Neural progenitor cell (in vitro differentiated cells): ENCODE data around the gene NAV1. TPM values are rescaled to one million over a fixed set of nuclear protein-coding genes. Genes with fewer than 3 reads are reported as not detected.

Experiments
- DNase-seq: peaks from one replicate; pipeline ENCODE4 v3.0.0-alpha.2; 2016; ENCODE audit warnings: low spot score
- H2AFZ ChIP-seq: fragments of 200-600 bp; sonication (generic); replicated peaks from 2 replicates; pipeline ENCODE4 v1.6.1; 2016; ENCODE audit warnings: antibody characterized with exemption
- H3F3A ChIP-seq: fragments of 200-600 bp; sonication (generic); 2 replicates; pipeline ENCODE4 v1.6.1; 2016; ENCODE audit warnings: antibody characterized with exemption, low read depth
- H3K27ac ChIP-seq: fragments of 200-600 bp; sonication (generic); 2 replicates; pipeline ENCODE4 v1.5.1; 2016; ENCODE audit warnings: mild to moderate bottlenecking
- H3K27me3 ChIP-seq: fragments of 200-600 bp; sonication (generic); 2 replicates; pipeline ENCODE4 v1.6.1; 2016; ENCODE audit warnings: mild to moderate bottlenecking, moderate library complexity
- H3K36me3 ChIP-seq: fragments of 200-600 bp; sonication (generic); 2 replicates; pipeline ENCODE4 v1.5.1; 2016
- H3K4me1 ChIP-seq: fragments of 200-600 bp; sonication (generic); 2 replicates; pipeline ENCODE4 v1.6.1; 2016; ENCODE audit warnings: mixed run types
- H3K4me2 ChIP-seq: fragments of 200-600 bp; sonication (generic); 2 replicates; pipeline ENCODE4 v1.6.1; 2016
- H3K4me3 ChIP-seq: fragments of 200-600 bp; sonication (generic); 2 replicates; pipeline ENCODE4 v1.5.1; 2016
- H3K79me2 ChIP-seq: fragments of 200-600 bp; sonication (generic); 2 replicates; pipeline ENCODE4 v1.6.1; 2016; ENCODE audit warnings: low read depth
- H3K9ac ChIP-seq: fragments of 200-600 bp; sonication (generic); 2 replicates; pipeline ENCODE4 v1.6.1; 2016
- H3K9me3 ChIP-seq: fragments of 200-600 bp; sonication (generic); 2 replicates; pipeline ENCODE4 v1.5.1; 2016; ENCODE audit warnings: low read depth
- H4K20me1 ChIP-seq: fragments of 200-600 bp; sonication (generic); 2 replicates; pipeline ENCODE4 v1.6.1; 2016; ENCODE audit warnings: low read depth
- H3K27ac Mint-ChIP-seq: 3 replicates; pipeline ENCODE4 v1.8.0; 2021; ENCODE audit warnings: mixed read lengths
- H3K27me3 Mint-ChIP-seq: 2 replicates; pipeline ENCODE4 v1.8.0; 2022; ENCODE audit warnings: low read depth, mild to moderate bottlenecking, inconsistent platforms, moderate library complexity, mixed read lengths; ENCODE audit not compliant: insufficient read depth
- H3K36me3 Mint-ChIP-seq: 3 replicates; pipeline ENCODE4 v1.8.0; 2021; ENCODE audit warnings: mixed read lengths
- H3K4me1 Mint-ChIP-seq: 3 replicates; pipeline ENCODE4 v1.8.0; 2021; ENCODE audit warnings: mixed read lengths
- H3K4me3 Mint-ChIP-seq: 3 replicates; pipeline ENCODE4 v1.8.0; 2021; ENCODE audit warnings: mild to moderate bottlenecking, moderate library complexity, mixed read lengths
- H3K9me3 Mint-ChIP-seq: 3 replicates; pipeline ENCODE4 v1.8.0; 2020; ENCODE audit warnings: mixed read lengths
- CTCF ChIP-seq: fragments of 200-600 bp; sonication (generic); IDR thresholded peaks from 2 replicates; pipeline ENCODE4 v1.5.1; 2017; ENCODE audit warnings: antibody characterized with exemption, mild to moderate bottlenecking
- EZH2 ChIP-seq: fragments of 200-600 bp; sonication (generic); IDR thresholded peaks from 2 replicates; pipeline ENCODE4 v1.6.1; 2017; ENCODE audit warnings: antibody characterized with exemption, mild to moderate bottlenecking, moderate library complexity
- EZH2phosphoT487 ChIP-seq: fragments of 200-600 bp; sonication (generic); IDR thresholded peaks from 2 replicates; pipeline ENCODE4 v1.6.1; 2017; ENCODE audit warnings: antibody characterized with exemption
- total RNA-seq: library from RNA; depleted of rRNA; stranded (reverse); fragments of >200 nt; gene quantifications from 2 replicates; pipeline ENCODE4 v1.2.3, GENCODE V29; 2015; ENCODE audit warnings: low replicate concordance

NAV1 gene
- total RNA-seq, 1 donor from 2014 or later = 60.7 TPM

GRCh38 chr1:201502511-201502857, 36.4 kb upstream of the NAV1 start:
- Histone ChIP-seq H3K27ac (no peak overlapping the region), H3K4me1 (peaks cover 43% of the 10 kb centered on the region), H3K4me3 (no peak overlapping the region), H3K79me2 (no peaks in the 10 kb centered on the region), H3F3A (peaks cover 36% of the 10 kb centered on the region), H2AFZ (no peak overlapping the region), H3K36me3 (no peaks in the 10 kb centered on the region), H3K27me3 (peaks cover 18% of the 10 kb centered on the region), H4K20me1 (no peaks in the 10 kb centered on the region), H3K9me3 (no peaks in the 10 kb centered on the region), H3K4me2 (no peak overlapping the region), H3K9ac (no peak overlapping the region)
- Mint-ChIP-seq H3K4me1 (peaks cover 52% of the 10 kb centered on the region), H3K4me3 (peak overlapping the region; percentile 39), H3K36me3 (no peaks in the 10 kb centered on the region), H3K9me3 (no peaks in the 10 kb centered on the region), H3K27me3 (peaks cover 9% of the 10 kb centered on the region), H3K27ac (no peak overlapping the region)
- no peak for DNase-seq
- TF ChIP-seq CTCF (no peak), EZH2 (no peak), EZH2phosphoT487 (no peak)

GRCh38 chr1:201503397-201504176, 35.3 kb upstream of the NAV1 start:
- Mint-ChIP-seq H3K4me1 (peaks cover 52% of the 10 kb centered on the region), H3K27me3 (peaks cover 7% of the 10 kb centered on the region), H3K4me3 (peak overlapping the region; percentile 52), H3K9me3 (no peaks in the 10 kb centered on the region), H3K27ac (peak overlapping the region; percentile 98), H3K36me3 (no peaks in the 10 kb centered on the region)
- H3K4me2 ChIP-seq = peak overlapping the region; percentile 19
- H3K79me2 ChIP-seq = no peaks in the 10 kb centered on the region
- H3K4me3 ChIP-seq = no peak overlapping the region
- DNase-seq = peak; percentile 37
- no peaks in the 10 kb centered on the region for H3K36me3 ChIP-seq
- no peaks in the 10 kb centered on the region for H3K9me3 ChIP-seq
- H3F3A ChIP-seq = peaks cover 36% of the 10 kb centered on the region
- H3K9ac ChIP-seq = no peak overlapping the region
- TF ChIP-seq CTCF (no peak), EZH2 (no peak)
- no peak overlapping the region for H2AFZ ChIP-seq
- H3K4me1 ChIP-seq = peaks cover 43% of the 10 kb centered on the region
- H3K27ac ChIP-seq = no peak overlapping the region
- H4K20me1 ChIP-seq = no peaks in the 10 kb centered on the region
- peaks cover 29% of the 10 kb centered on the region for H3K27me3 ChIP-seq

- H4K20me1 ChIP-seq = no peaks in the 10 kb centered on the region
- H3F3A ChIP-seq = peaks cover 36% of the 10 kb centered on the region
- H3K9ac ChIP-seq = no peak overlapping the region
- no peaks in the 10 kb centered on the region for H3K36me3 ChIP-seq
- no peak for TF ChIP-seq CTCF
- no peak for TF ChIP-seq EZH2phosphoT487
- no peak for TF ChIP-seq EZH2
- no peak overlapping the region for H3K4me3 ChIP-seq
- no peak overlapping the region for H3K4me2 ChIP-seq
- no peak overlapping the region for H3K27ac Mint-ChIP-seq
- no peak overlapping the region for H3K27ac ChIP-seq
- no peak overlapping the region for H2AFZ ChIP-seq
- H3K27me3 Mint-ChIP-seq = peaks cover 5% of the 10 kb centered on the region
- H3K9me3 ChIP-seq = no peaks in the 10 kb centered on the region
- no peaks in the 10 kb centered on the region for H3K9me3 Mint-ChIP-seq
- no peaks in the 10 kb centered on the region for H3K79me2 ChIP-seq
- no peaks in the 10 kb centered on the region for H3K36me3 Mint-ChIP-seq
- peaks cover 43% of the 10 kb centered on the region for H3K4me1 ChIP-seq
- H3K4me3 Mint-ChIP-seq = no peak overlapping the region
- H3K27me3 ChIP-seq = peaks cover 35% of the 10 kb centered on the region
- peaks cover 52% of the 10 kb centered on the region for H3K4me1 Mint-ChIP-seq
- DNase-seq = no peak
Observed at GRCh38 chr1:201504179-201504631, 34.7 kb upstream of the NAV1 start.
